HL-60 (cell line): Measurements from ENCODE around the gene CDK19.

ENCODE experiments used
- CTCF ChIP-seq: IDR thresholded peaks from one replicate; pipeline ENCODE4 v1.5.1; 2011; ENCODE audit warnings: low read length, control low read depth, inconsistent platforms; ENCODE audit not compliant: insufficient read depth
- POLR2AphosphoS5 ChIP-seq: IDR thresholded peaks from 2 replicates; pipeline ENCODE4 v1.6.1; 2012; ENCODE audit warnings: low read depth
- SPI1 ChIP-seq: IDR thresholded peaks from 2 replicates; pipeline ENCODE4 v1.6.1; 2012; ENCODE audit warnings: low read depth, mild to moderate bottlenecking, borderline replicate concordance

GRCh38 chr6:110590821-110591351 is 224.4 kb downstream of the CDK19 start:
- no peak for TF ChIP-seq SPI1
- TF ChIP-seq CTCF, result no peak
- TF ChIP-seq POLR2AphosphoS5, result no peak
